Limb (tissue), 2 donors: ENCODE data around the gene IL11.
"Not testable (repeated sequence)": the region's sequence is repeated elsewhere in the genome, so short reads cannot be mapped to it uniquely, and the experiment has no call there.

Experiments
- DNase-seq, 2 donors: peaks; one replicate each; pipeline ENCODE4 v3.0.0-alpha.2; 2016; ENCODE audit errors: extremely low spot score in 2 of 2

IL11 gene

DNA sequence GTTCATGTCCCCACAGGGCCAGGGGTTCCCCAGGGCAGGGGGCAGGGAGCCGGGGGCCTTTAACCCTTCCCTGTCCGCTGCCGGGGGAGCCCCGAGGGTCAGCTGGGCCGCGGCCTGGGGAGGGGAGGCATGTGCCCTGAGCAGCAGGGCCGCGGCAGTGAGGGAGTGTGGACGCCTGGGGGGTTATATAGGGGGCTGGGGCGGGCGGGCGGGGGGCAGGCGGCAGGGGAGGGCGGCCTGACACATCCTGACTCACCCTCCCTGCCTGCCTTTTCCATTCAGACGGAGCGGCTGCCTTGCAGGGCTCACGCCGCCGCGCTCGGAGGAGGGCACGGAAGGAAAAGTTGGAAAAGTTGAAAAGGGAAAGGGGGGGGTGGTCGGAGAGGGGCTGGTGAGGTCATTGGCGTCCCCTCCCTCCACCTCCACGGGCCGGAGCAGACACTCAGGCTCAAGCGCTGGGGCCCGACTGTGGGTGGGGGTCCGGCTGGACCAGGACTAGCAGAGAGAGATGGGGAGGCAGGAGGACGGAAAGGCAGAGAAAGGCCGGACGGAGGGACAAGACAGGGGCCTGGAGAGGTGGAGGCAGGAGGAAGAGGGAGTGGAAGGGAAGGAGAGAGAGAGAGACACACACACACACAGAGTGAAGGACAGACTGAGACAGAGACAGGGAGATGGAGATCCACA, at the start of gene IL11:
IL11 (minus strand) TSS at position 159 of the 684 bp plus-strand sequence; CDS start at position 6, 153 bp downstream.
- no peak for DNase-seq

DNA sequence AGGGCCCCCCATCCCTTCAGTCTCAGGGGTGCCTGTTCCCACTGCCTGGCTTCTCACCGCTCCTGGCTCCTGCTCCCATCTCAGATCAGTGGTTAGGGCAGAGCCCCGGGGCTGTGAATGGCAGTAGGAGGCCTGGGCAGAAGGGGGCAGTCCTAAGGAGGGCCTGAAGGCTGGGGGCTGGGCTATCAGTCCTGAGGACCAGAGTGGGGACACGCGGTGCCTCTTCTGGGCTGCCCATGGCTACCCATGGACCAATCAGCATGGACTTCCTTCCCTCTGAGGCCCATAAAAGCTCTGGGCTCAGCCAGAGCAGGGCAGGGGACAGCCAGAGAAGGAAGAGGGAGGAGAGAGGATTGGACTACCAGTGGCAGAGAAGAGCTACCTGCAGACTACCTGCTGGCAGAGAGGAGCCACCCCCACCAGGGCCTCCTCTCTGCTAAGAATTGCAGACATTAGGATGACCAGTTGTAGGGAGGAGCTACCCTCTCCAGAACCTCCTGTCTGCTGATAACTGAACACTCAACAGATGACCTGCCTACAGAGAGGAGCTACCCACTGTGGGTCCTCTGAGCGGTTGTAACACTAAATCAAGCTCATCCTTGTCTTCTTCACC, 49.5 kb upstream of the IL11 start:
- no peak for DNase-seq

DNA sequence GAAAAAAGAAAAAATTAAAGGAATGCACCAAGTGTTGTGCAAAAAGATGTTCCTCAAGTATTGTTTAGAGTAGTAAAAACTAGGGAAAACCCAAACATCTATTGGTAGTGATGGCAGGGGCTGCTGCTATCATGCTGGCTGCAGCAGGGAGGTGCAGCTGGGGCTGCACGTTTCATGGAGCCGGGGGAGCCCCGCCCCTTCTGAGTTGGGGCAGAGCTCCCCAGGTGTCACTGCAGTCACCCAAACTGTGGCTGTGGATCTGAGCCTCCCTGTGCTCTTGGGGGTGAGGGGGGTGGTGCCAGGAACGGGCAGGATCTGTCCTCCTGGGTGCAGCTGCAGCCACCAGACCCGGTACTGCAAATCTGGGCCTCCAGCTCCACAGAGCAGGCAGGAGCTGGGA, 48.8 kb upstream of the IL11 start:
- DNase-seq: no peak

DNA sequence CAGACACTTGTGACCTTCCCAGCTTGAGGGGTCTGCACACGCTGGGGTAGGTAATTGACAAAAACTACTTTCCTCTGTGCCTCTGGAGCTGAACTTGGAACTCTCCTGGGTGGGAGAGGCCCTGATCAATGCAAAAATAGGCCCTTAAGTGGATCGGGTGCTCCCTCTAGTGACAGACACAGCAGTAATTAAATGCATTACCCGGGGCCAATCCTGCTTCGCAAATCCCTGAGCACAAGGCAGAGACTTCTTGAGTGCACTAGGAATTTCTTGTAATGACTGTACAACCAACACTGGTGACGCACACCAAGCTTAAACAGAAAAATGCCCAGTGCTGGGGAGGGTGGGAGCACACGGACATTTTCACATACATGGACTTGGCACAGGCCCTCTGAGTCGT, 47.9 kb upstream of the IL11 start:
- DNase-seq: peak; percentile 68 to 69

GRCh38 chr19:55410168-55410567, 39.9 kb upstream of the IL11 start:
- DNase-seq: no peak

DNA sequence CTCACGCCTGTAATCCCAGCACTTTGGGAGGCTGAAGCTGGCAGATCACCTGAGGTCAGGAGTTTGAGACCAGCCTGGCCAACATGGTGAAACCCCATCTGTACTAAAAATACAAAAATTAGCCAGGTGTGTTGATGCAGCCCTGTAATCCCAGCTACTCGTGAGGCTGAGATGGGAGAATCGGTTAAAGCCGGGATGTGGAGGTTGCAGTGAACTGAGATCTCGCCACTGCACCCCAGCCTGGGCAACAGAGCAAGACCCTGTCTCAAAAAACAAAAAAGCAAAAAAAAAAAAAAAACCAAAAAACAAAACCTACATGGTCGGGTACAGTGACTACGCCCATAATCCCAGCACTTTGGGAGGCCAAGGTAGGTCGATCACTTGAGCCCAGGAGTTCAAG, 38.9 kb upstream of the IL11 start:
- not testable (repeated sequence) for DNase-seq

- DNase-seq: no peak
Observed at GRCh38 chr19:55408533-55408872, 38.2 kb upstream of the IL11 start.

DNA sequence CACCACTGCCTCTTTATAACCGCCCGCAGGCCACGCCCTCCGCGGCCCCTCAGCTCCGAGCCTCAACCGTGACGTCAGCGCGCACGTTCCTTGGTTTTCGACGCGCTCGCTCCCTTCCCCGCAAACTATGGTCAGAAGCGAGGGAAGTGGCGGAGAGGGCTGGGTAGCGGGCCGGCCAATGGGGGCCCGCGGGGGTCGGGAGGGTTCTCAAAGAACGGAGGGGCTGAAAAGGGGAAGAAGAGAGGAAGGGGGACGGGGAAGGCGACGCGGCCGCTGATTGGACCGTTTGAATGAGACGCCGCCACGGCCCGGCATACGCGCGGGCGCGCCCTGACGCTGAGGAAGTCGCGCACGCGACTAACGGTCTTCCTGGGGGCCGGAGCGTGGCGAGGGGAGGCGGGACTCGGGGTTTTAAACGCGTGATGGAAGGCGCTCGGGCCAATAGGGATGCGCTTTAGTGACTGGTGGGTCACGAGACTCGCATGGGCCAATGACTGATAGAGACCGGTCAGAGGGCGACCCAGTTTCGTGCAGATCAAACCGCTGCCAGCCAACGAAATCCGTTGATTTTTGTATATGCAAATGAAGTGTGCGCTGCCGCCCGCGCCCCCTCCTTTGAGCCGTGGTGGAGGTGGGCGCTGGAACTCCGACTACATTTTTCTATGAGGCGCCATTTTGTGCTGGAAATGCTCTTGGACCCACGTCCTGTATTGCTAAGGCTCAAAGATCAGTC, 37.7 kb upstream of the IL11 start:
- DNase-seq: peak; percentile 98 to 99

DNA sequence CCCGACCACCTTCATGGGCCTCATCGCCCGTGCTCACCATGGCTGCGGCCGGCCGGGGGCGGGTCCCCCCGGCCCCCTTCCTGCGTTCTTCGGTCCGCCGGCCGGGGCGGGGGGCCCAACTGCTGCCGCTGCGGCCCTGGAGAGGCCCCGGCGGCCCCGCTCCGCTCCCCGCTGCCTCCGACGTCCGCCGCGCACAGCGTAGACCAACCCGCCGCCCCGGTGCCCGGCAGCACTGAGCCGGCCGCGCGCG, 37.2 kb upstream of the IL11 start, which contains the start of gene UBE2S:
UBE2S (minus strand) TSS at position 239 of the 250 bp plus-strand sequence; CDS start at position 40, 199 bp downstream.
- DNase-seq: not testable (repeated sequence)

GRCh38 chr19:55406826-55407549, 36.7 kb upstream of the IL11 start:
- DNase-seq: no peak

DNA sequence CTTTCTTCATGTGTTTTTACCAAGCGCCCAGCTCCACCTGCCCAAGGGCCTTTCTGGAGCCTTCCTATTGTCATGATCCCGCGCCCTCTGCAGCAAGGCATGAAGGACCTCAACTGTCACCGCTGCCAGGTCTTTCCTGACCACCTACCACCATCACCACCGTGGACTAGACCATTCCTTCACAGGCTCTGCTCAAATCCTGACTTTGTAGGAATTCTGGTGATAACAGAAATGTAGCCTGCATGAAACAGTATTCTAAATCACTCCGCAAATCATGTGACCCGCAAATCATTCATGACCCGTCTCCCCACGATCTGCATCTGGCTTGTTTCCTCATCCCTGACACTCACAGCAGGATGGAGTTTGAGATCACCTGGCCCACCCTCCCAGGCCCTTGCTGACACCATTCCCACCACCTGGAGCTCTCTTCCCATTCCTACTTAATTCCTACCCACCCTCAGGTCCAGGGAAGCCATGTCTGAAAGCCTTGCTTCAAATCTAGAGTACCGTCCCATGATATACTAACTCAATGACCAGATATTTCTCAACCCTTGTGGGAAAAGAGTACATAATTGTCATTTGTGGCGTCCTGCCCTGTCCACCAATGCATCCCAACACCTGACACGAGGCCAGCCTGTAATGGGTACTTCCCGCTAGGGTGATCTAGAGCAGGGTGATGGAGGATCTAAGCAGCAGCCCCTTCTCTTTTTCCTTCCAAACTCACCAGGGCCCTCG, 36.0 kb upstream of the IL11 start:
- DNase-seq: no peak

- no peak for DNase-seq
Observed at GRCh38 chr19:55405638-55406037, 35.4 kb upstream of the IL11 start.

- no peak for DNase-seq
Observed at GRCh38 chr19:55402509-55402908, 32.2 kb upstream of the IL11 start.

- not testable (repeated sequence) for DNase-seq
Observed at GRCh38 chr19:55401390-55401789, 31.1 kb upstream of the IL11 start.

- no peak for DNase-seq
Observed at GRCh38 chr19:55400281-55401087, 30.2 kb upstream of the IL11 start.

- DNase-seq: no peak
Observed at GRCh38 chr19:55398200-55398925, 28.1 kb upstream of the IL11 start.

DNA sequence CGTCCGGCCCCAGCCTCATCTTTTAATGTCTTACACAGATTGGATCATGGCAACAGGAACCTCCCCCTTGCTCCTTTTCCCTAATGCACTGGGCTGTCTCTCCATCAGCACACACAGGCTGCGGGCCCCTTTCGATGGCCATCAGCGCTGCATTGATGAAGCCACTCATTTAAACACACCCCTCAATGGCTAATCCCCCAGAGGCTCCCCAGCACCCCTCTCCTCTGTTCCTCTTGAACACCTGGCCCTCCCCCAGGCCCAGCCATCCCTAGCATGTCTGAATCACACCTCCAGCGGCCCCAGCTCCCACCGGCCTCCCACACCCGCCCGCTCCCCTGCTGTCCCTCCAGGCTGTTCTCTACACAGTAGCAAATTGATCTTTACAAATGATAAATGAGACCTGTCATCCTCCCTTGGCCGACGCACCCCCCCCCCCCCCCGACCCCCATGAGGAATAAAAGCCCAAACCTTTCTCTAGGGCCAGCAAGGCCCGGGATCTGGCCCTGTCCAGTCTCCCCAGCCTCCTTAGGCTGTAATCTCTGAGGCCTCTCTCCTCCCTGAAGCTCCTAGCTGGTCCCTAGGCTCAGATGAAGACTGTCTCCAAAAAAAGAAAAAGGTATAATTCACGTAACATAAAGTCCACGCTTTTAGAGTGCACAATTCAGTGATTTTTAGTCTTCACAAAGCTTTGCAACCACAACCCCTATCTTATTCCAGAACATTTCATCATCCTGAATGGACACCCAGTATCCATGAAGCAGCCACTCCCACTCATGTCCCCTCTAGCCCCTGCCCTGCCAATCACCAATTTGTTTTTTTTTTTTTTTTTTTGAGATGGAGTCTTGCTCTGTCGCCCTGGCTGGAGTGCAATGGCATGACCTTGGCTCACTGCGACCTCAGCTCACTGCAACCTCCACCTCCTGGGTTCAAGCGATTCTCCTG, 22.8 kb upstream of the IL11 start:
- no peak for DNase-seq

- DNase-seq: no peak
Observed at GRCh38 chr19:55391702-55392615, 21.7 kb upstream of the IL11 start.
